KBM-7 (cell line): ENCODE measurements around the gene FBXO42.
A peak's percentile ranks its signal among the peaks of the same experiment; 100 is the strongest.
"Not testable (repeated sequence)": the region's sequence is repeated elsewhere in the genome, so short reads cannot be mapped to it uniquely, and the experiment has no call there.

Source experiments
- DNase-seq: peaks from one replicate; pipeline ENCODE4 v3.0.0-alpha.2; 2015
- in situ Hi-C: fragments of 300-500 bp; cut with MboI; formaldehyde crosslinking; loops from 2 replicates; pipeline ENCODE4 v1.14.3; 2020; ENCODE audit warnings: low sequenced_read_pairs, low pct_unique_long_range_greater_than_20kb, mixed read lengths

Gene FBXO42

DNA sequence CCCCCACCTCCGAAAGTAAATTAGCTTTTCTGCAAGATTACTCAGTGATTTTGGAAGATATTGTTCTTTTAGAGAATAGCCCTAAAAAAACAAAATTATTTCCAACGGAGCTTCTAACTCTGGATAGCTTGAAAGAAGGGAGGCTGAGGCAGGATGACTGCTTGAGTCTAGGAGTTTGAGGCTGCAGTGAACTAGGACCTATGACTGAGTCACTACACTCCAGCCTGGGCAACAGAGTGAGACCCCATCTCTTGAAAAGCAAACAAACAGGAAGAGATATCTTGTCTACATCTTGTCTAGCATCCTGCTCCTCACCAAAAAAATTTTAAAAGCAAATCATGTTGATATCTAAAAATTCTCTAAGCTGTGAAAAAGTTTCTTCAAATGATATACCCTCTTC, 73.1 kb downstream of the FBXO42 start:
- in situ Hi-C loops: no loop called here
- no peak for DNase-seq

DNA sequence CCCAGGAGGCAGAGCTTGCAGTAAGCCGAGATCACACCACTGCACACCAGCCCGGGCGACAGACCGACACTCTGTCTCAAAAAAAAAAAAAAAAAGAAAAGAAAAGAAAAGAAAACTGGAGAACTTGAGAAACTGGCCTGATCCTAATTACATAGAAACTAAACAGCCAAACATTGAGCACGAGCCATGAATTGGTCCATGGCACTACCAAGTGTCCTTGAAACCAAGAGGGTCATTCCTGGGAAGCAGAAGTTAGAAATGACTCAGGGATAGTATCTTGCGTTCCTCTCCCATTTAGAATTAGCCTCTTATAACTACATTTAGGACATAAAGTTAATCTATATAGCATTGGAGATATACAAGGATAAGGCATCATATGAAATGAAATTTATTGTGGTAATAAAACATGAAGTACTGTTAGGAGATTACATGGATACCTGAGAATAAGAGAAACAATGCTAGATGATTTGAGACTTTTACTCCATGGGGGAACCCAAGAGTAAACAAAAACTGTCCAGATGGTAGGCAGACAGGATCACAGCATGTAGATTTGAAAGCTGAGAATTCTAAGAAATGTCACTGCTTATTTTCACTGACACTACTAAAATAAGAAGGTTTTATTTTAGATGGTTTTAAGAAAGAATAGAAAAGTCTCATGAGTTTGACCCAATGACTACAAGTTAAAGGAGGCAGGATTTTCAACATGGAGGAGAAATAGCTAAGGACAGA, 75.8 kb downstream of the FBXO42 start:
- DNase-seq: no peak
- in situ Hi-C loops: no loop called here

DNA sequence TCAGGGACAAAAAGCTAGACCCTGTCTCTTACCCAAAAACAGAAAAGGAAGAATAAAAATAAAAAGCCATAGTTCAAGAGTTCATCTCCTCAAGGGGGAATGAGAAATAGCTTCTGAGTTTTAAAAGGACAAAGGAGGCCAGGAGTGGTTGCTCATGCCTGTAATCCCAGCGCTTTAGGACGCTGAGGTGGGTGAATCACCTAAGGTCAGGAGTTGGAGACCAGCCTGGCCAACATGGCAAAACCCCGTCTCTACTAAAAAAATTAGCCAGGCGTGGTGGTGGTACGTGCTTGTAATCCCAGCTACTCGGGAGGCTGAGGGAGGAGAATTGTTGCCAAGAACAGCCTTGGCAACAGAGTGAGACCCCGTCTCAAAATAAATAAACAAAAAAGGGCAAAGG, 76.7 kb downstream of the FBXO42 start:
- DNase-seq: no peak
- in situ Hi-C loops: no loop called here

DNA sequence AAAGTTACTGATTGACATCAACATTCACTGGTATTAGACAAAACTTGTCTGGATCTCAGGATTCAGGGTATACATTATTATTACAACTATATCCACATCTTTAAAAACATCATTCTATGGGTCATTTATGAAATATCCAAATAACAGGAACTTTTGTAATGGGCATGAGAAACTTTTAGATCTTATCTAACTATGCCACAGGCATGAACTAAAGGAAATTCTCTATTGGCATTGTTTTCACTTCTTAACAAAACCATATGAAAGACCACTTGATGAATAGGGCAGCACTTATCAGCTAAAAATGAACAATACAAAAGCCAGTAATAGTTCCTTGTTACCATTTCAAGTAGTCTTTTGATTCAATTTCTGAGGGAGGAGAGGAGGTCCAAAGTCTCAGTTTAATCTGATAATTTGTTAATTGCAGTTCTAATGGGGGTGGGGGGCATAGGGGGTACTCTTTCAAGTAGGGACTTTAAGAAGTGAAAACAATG, 84.5 kb downstream of the FBXO42 start:
- in situ Hi-C loops: no loop called here
- DNase-seq: no peak

DNA sequence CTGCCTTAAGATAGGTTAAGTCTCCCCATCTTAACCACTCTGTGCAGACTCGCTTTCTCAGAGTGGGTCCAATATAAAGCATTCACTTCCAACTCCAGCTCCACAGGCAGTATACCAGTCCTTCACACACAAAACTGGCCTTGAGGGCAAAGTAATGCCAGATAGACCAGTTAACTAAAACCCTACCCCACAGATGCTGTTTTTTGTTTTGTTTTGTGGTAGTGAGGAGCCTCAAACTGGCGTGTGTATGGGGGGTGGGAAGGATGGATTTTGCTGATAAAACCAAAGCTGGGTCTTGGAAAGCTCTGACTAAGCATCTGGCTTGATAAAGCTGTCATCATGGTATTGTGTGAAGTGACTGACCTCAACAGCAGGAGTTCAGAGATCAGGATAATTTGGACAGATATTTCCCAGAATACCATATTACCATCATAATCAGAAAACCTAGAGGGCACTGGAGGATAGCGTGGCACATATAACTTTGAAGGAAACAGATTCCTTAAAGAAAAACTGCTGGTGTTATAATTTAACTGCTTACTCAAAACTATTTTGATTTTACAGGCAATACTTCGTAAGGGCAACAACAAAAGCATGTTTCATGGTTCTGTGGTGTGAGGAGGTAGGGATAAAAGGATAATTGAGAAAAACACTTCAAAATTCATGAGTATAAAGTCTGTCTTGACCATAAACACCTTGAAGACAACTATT, 85.7 kb downstream of the FBXO42 start:
- peak; percentile 23 for DNase-seq
- in situ Hi-C loops: no loop called here

DNA sequence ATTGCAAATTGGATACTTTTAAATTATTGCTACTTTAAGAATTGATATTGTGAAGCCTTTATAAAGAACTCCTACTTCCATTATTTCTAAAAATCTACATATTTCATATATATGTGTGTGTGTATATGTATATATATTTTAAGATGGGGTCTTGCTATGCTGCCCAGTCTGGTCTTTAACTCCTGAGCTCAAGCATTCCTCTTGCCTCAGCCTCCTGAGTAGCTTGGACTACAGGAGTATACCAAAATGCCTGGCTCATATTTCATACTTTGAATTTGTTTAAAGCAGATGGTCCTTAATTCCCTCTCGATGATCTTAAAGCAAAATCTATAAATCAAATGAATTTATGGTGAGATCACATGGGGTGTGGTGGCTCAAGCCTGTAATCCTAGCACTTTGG, 90.2 kb downstream of the FBXO42 start:
- DNase-seq: no peak
- in situ Hi-C loops: no loop called here

DNA sequence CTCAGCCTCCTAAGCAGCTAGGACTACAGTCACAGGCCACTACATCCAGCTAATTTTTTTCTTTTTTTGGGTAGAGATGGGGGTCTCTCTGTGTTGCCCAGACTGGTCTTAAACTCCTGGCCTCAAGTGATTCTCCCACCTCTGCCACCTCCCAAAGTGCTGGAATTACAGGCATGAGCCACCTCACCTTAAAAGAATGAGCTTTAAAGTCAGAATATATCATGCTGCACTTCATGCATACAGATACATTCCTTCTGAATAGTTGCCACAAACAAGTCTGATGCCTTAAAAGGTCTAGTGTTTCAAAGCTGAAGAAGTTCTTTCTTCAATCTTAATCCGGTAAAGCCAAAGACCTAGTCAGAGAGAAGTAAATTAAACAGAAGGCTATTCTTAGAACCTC, 91.5 kb downstream of the FBXO42 start:
- in situ Hi-C loops: no loop called here
- DNase-seq: no peak

DNA sequence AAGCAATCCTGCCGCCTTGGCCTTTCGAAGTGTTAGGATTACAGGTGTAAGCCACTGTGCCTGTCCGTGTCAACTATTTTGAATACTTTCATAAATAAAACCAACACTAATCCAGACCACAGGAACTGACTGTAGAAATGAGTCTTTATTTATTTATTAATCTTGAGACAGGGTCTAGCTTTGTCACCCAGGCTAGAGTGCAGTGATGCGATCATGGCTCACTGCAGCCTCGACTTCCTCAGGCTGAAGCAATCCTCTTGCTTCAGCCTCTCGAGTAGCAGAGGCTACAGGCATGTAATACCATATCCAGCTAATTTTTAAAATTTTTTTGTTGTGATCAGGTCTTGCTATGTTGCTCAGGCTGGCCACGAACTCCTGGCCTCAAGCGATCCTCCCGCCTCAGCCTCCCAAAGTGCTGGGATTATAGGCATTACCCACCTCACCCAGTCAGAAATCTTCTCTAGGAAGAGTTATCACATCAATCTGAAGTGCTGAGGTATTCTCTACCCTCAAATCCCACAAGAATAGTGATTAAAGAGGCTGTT, 93.6 kb downstream of the FBXO42 start:
- in situ Hi-C loops: no loop called here
- no peak for DNase-seq

DNA sequence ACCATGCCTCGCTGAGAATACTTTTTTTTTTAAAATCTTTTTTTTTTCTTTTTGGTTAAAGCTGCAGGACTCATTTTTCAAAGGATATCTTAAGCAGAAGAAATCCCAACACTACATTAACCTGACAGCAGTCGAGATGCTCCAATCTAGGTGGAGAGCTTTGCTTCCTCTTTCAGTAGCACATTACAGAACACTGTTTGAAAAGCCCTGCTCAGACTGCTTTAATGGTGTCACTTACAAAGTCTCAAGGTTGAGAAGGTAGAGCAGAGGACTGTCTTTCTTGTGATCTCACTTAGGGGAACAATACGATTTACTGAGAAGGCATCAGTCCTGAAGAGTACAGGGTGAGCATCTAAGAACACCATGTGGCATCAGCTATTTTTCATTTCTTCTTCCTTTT, 94.3 kb downstream of the FBXO42 start:
- no peak for DNase-seq
- in situ Hi-C loops: no loop called here

DNA sequence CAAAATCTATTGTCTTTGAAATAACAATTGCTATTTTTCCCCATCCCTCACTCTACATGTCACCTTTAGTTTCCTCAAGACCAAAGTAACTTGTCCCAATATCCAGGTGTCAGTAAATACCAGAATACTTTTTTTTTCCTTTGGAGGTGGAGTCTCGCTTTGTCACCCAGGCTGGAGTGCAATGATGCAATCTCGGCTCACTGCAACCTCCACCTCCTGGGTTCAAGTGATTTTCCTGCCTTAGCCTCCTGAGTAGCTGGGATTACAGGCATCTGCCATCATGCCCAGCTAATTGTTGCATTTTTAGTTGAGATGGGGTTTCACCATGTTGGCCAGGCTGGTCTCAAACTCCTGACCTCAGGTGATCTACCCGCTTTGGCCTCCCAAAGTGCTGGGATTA, 94.7 kb downstream of the FBXO42 start:
- in situ Hi-C loops, DNase-seq: not testable (repeated sequence)

DNA sequence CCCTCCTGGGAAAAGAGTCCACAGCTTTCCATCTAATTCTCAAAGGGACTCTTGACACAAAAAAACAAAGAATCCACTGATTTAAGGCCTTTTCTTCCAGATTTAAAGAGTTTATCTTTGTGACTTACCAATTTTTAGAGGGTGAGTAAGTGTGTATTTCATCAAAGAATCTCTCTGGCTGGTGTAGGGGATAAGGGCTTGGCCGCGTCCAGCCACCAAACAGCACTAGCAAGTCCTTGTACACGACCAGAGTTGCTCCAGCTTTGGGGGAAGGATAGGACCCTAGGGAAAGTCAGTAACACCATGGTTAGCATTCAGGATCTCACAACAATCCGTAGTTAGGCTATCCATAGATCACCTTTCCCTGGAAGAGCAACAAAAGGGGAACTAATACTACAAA, 95.8 kb downstream of the FBXO42 start:
- in situ Hi-C loops: no loop called here
- no peak for DNase-seq

DNA sequence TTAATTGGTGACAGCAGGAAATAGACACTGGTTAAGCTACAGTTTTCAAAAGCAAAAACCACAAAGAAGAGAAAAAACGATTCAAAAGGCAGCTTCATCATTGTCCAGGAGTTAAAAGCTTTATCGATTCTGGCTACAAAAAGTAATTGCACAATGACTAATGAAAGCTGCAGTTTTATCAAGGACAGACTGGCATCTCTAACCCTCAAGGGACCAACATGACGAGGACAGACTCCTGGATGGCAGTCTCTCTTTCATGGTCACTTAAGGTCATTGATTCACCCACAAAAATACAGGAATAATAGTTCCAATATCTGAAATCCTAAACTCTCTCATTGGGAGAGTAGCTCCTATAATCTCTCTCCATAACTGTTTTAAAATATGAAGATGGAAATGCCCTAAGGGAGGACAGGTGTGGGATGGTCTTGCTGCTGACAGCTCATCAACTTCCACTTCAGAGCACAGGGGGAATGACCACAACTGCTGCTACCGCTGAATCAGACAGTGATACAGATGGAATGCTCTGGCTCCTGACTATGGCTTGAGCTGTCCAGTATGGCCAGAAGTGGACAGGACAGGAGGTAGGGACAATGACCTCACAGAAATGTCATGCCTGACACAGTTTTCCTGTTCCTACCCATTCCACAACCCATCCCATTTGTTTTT, 97.9 kb downstream of the FBXO42 start:
- in situ Hi-C loops: no loop called here
- no peak for DNase-seq

DNA sequence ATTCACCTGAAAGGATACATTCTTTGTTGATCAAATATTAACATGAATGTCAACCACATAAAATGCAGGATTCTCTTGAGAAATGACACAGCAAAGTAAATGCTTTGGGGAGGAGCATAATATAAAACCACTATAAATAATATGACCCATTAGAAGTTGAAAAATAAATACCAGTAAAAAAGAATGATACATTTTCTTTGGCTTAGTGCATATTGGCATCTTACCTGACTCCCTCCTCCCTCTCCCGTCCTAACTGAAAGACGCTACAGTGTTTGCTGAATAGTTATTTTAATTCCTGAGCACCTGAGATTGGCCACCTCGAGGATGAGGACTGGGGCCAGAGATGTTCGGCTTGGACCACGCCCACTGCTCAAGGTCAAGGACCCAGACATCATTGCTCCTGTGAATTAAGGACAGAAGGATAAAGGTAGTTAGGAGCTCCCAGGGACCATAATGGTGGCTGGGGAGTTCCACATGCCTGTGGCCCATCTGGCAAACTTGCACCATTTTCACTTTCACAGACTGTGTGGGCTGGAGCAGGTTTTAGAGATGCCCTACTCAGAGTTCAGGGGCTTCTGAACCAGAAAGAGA, 98.9 kb downstream of the FBXO42 start:
- in situ Hi-C loops: no loop called here
- DNase-seq: no peak

DNA sequence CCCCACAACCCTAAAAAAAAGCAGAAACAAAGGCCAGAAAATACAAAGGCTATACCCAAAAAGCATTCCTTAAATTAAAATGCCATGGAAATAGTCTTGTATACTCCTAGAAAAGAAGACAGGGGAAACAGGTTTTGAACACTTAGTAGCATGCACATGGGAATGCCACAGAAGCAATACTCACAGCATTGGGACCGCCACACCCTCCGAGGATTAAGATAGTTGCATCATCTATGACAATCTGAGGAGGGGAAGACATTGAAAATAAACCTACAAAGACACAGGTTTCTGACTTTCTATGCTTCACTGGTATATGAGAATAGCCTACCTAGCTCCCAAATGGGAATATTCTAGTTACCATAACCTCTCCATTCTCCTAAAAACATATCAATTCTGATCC, 99.4 kb downstream of the FBXO42 start:
- DNase-seq: no peak
- in situ Hi-C loops: no loop called here

DNA sequence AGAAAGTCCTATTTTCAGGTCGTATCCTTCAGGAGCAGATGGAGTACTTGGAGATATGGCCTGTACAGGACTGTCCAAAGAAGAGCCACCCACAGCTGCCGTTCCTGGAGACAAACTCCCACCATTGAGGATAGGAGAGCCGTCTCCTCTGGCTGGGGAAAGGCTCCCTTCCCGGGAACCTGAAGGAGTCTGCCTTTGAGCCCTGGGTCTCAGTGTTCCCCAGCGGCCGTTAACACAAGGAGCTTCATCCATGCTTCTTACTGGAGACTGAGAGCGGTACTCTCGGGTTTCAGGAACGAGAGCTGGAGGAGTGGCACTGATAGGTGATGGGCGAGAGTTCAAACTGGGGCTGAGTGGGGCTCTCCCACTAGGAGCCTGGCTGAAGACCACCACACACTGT, 100.9 kb downstream of the FBXO42 start:
- in situ Hi-C loops: no loop called here
- DNase-seq: no peak

DNA sequence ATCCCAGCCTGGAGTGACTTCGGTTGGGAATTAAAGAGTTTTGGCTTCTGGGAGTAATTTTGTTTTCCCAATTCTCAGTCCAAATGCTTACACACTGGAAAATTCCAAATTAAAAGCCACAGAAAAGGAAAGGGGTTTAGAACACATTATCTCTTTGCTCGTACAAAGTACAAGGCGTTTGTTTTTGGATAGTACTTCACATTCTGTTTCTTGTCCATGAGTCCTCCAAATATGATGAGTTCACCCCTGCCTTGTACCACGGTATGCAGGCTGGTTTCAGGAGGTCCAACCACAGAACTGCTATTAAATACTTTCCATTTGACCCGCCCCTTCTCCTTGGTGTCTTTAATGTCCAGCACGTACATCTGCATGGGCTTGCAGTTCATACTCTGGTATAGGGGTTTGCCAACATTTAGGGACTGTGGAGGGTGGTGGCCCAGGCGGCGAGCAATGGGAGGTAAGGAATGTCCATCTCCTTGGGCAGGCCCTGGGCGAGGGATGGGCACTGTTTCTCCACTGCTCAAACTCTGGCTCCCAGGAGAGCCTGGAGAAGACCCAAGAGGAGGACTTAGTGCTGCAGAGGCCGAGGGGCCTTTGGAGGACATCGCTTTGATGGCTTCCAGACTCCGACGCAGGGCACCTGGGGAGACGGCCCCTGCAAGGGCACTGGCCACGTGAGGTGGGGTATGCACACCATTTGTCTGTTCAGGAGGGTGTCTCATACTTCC, 101.6 kb downstream of the FBXO42 start:
- no peak for DNase-seq
- in situ Hi-C loops: no loop called here

DNA sequence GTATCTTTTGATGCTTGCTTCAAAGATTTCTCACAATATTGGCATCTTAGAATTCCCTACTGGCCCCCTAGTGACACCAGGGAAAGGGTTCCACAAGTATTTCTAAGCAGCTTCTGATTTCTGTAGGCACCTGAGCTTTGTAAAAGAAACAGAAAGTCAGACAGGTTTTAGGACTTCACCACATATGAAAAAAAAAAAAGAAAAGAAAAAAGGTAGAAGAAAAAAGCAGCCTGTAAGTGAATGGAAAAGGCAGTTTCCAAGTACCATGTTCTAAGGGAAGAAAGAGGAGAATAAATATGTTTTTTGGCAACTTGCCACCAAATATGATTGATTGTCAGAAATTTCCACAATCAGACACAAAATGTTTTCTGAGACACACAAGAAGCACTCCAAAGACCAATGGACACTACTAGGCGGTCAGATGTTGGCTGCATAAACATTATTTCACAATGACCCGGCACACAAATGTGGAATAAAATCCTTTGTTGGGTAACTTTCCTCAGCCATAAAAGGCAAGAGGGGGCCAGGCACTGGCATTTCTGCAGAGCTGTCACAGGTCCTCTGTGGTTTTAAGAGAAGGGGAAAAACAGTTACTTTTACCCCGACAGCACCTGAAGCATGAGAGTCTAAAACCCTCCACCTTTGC, 102.6 kb downstream of the FBXO42 start:
- DNase-seq: peak; percentile 18
- in situ Hi-C loops: no loop called here

DNA sequence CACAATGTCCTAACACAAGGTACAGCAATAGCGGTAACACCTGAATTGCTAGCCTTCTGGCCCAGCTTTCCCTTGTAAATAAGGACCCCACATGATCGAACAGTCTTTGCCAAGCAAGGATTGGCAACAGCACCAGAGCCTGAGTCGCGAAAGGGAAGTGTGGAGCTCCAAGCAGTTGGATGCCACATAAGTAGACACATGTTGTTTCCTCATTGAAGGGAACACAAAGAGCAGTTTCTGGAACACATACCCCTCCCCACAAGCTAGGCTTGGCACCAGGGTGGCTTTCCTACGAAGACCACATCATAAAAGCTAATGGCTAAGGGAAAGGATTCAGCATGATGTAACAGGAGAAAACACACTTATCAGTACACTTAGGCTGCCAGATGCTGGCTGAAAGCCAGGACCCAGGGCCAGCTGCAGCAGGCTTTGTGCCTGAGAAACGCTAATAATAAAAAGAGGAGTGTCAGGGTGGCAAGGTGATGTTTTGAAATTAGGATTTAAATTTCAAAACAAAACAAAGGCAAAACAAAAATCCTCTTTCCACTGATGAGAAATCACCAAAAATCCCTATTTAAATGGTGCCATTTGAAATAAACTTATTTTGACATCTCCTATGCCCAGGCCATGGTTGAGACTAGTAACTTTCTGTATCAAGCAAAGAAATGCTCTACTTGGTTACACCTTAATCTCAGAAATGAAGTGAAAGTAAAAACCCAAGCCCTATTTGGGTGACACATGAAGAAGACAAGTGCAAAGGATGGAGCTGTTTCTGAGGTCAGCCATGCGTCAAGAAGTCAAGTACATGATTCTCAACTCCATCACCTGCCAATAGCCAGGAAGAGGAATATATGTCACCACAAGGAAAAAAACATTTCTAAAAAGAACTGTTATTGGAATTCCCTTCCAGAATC, 103.4 kb downstream of the FBXO42 start:
- in situ Hi-C loops: no loop called here
- peak; percentile 81 for DNase-seq
